ENCODE measurements around the gene ZCWPW1. TPM values are rescaled to one million over a fixed set of nuclear protein-coding genes. Genes with fewer than 3 reads are reported as not detected.

Gene ZCWPW1
- total and polyA plus RNA-seq, 2 of the 13 experiments (the other 11 are each of a cell fraction or from before 2014, with no cell fraction given) = 2.4 to 2.5 TPM

GRCh38 chr7:100469227-100470044, 40.9 kb upstream of the ZCWPW1 start (continued):
- TF ChIP-seq HNF1B (CRISPR knock-in tag; IDR thresholded peaks at IDR 0.05) (0 out of 2 replicates have a peak, but pooled peaks have one; percentile 15), STAT6 (CRISPR knock-in tag; IDR thresholded peaks at IDR 0.05; ENCODE audit: borderline replicate concordance) (no peak), CEBPB (IDR thresholded peaks at IDR 0.05; ENCODE audit: borderline replicate concordance, low read depth, low read length) (no peak), ELK4 (CRISPR knock-in tag; IDR thresholded peaks at IDR 0.05; ENCODE audit: borderline replicate concordance) (no peak), MED8 (CRISPR knock-in tag; IDR thresholded peaks at IDR 0.05; ENCODE audit: insufficient replicate concordance) (no peak), EHMT2 (IDR thresholded peaks at IDR 0.05; ENCODE audit: borderline replicate concordance, low read depth, low read length) (no peak), NFE2 (CRISPR knock-in tag; IDR thresholded peaks at IDR 0.05) (no peak), ATF1 (CRISPR knock-in tag; IDR thresholded peaks at IDR 0.05) (no peak), ZBTB40 (IDR thresholded peaks at IDR 0.05) (no peak), ZBTB40 (CRISPR knock-in tag; IDR thresholded peaks at IDR 0.05) (no peak), ZNF761 (CRISPR knock-in tag; conservative IDR thresholded peaks at IDR 0.05) (no peak), ZNF816 (CRISPR knock-in tag; IDR thresholded peaks at IDR 0.05; ENCODE audit: borderline replicate concordance) (no peak), ZNF230 (CRISPR knock-in tag; IDR thresholded peaks at IDR 0.05) (no peak), TAF1 (CRISPR knock-in tag; IDR thresholded peaks at IDR 0.05) (no peak)

Data from HepG2 (cell line).